HG03469 (cell line): ENCODE data around the gene PCP4.
"Not testable (repeated sequence)": the region's sequence is repeated elsewhere in the genome, so short reads cannot be mapped to it uniquely, and the experiment has no call there.

Source experiments
- ATAC-seq: cut with Tn5 transposase; IDR thresholded peaks from one replicate; pipeline ENCODE4 v1.9.1; 2021; ENCODE audit warnings: mild to moderate bottlenecking, moderate library complexity, moderate number of reproducible peaks; ENCODE audit not compliant: unreplicated experiment

PCP4 gene

GRCh38 chr21:39863111-39863510 is 4.1 kb upstream of the PCP4 start:
- ATAC-seq, result no peak

GRCh38 chr21:39866093-39866492 is 1.1 kb upstream of the PCP4 start:
- no peak for ATAC-seq

GRCh38 chr21:39869141-39869818 is 2.0 kb downstream of the PCP4 start:
- ATAC-seq, result no peak

- ATAC-seq, result no peak
Measured at GRCh38 chr21:39873687-39874086, 6.4 kb downstream of the PCP4 start.

- no peak for ATAC-seq
Measured at GRCh38 chr21:39874206-39874605, 7.0 kb downstream of the PCP4 start.

- no peak for ATAC-seq
Measured at GRCh38 chr21:39874759-39875158, 7.5 kb downstream of the PCP4 start.

GRCh38 chr21:39881661-39882060 is 14.4 kb downstream of the PCP4 start:
- ATAC-seq, result no peak

GRCh38 chr21:39882151-39882838 is 15.1 kb downstream of the PCP4 start:
- no peak for ATAC-seq

GRCh38 chr21:39882839-39883195 is 15.6 kb downstream of the PCP4 start:
- ATAC-seq, result no peak

- ATAC-seq, result no peak
Measured at GRCh38 chr21:39885119-39885848, 18.0 kb downstream of the PCP4 start.

GRCh38 chr21:39888848-39889247 is 21.6 kb downstream of the PCP4 start:
- ATAC-seq, result no peak

- no peak for ATAC-seq
Measured at GRCh38 chr21:39891111-39891510, 23.9 kb downstream of the PCP4 start.

- not testable (repeated sequence) for ATAC-seq
Measured at GRCh38 chr21:39891863-39892262, 24.6 kb downstream of the PCP4 start.

- no peak for ATAC-seq
Measured at GRCh38 chr21:39900491-39900890, 33.3 kb downstream of the PCP4 start.

- no peak for ATAC-seq
Measured at GRCh38 chr21:39900911-39901310, 33.7 kb downstream of the PCP4 start.

GRCh38 chr21:39902986-39903385 is 35.7 kb downstream of the PCP4 start:
- ATAC-seq, result no peak

GRCh38 chr21:39904457-39904856 is 37.2 kb downstream of the PCP4 start:
- no peak for ATAC-seq

- ATAC-seq, result no peak
Measured at GRCh38 chr21:39908265-39908923, 41.2 kb downstream of the PCP4 start.

GRCh38 chr21:39911286-39912199 is 44.3 kb downstream of the PCP4 start:
- no peak for ATAC-seq

- no peak for ATAC-seq
Measured at GRCh38 chr21:39913706-39914305, 46.6 kb downstream of the PCP4 start.
